Neural progenitor cell (in vitro differentiated cells): Measurements from ENCODE around the gene ALK.

Experiments used
- EZH2 ChIP-seq: fragments of 200-600 bp; sonication (generic); IDR thresholded peaks from 2 replicates; pipeline ENCODE4 v1.6.1; 2017; ENCODE audit warnings: antibody characterized with exemption, mild to moderate bottlenecking, moderate library complexity
- EZH2phosphoT487 ChIP-seq: fragments of 200-600 bp; sonication (generic); IDR thresholded peaks from 2 replicates; pipeline ENCODE4 v1.6.1; 2017; ENCODE audit warnings: antibody characterized with exemption
- TF ChIP-seq, protein P1 (sequence below): fragments of 200-600 bp; sonication (generic); IDR thresholded peaks from 2 replicates; pipeline ENCODE4 v1.5.1; 2017; ENCODE audit warnings: antibody characterized with exemption, mild to moderate bottlenecking

GRCh38 chr2:29157131-29157530 lies 764.3 kb downstream of the ALK start:
- TF ChIP-seq, protein P1, sequence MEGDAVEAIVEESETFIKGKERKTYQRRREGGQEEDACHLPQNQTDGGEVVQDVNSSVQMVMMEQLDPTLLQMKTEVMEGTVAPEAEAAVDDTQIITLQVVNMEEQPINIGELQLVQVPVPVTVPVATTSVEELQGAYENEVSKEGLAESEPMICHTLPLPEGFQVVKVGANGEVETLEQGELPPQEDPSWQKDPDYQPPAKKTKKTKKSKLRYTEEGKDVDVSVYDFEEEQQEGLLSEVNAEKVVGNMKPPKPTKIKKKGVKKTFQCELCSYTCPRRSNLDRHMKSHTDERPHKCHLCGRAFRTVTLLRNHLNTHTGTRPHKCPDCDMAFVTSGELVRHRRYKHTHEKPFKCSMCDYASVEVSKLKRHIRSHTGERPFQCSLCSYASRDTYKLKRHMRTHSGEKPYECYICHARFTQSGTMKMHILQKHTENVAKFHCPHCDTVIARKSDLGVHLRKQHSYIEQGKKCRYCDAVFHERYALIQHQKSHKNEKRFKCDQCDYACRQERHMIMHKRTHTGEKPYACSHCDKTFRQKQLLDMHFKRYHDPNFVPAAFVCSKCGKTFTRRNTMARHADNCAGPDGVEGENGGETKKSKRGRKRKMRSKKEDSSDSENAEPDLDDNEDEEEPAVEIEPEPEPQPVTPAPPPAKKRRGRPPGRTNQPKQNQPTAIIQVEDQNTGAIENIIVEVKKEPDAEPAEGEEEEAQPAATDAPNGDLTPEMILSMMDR, result no peak
- TF ChIP-seq EZH2 (no peak), EZH2phosphoT487 (no peak)
